ENCODE results near the gene CD72.

Gene CD72

DNA sequence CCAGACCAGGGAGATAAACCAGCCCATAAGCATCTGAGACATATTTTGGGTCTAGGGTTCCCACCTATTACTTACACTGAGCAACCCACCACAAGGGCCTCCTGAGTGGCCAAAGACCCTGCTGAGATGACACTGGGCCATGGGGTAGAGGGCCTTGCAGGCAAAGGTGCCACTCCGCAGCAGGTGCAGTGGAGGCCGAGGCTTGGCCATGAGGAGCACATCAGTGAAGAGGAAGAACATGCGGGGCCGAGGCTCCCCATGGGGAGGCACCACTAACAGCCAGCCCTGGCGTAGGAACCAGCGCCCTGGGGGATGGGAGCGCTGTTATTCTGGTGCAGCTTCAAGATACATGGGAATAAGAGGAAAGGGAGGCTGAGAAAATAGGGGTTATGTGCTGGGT, 44.2 kb upstream of the CD72 start:
- DNase-seq (ENCODE audit: extremely low read depth, low read depth): no peak
- TF ChIP-seq, protein P1, sequence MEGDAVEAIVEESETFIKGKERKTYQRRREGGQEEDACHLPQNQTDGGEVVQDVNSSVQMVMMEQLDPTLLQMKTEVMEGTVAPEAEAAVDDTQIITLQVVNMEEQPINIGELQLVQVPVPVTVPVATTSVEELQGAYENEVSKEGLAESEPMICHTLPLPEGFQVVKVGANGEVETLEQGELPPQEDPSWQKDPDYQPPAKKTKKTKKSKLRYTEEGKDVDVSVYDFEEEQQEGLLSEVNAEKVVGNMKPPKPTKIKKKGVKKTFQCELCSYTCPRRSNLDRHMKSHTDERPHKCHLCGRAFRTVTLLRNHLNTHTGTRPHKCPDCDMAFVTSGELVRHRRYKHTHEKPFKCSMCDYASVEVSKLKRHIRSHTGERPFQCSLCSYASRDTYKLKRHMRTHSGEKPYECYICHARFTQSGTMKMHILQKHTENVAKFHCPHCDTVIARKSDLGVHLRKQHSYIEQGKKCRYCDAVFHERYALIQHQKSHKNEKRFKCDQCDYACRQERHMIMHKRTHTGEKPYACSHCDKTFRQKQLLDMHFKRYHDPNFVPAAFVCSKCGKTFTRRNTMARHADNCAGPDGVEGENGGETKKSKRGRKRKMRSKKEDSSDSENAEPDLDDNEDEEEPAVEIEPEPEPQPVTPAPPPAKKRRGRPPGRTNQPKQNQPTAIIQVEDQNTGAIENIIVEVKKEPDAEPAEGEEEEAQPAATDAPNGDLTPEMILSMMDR (IDR thresholded peaks at IDR 0.05; ENCODE audit: low read depth, low read length, missing control alignments): no peak
- no peak overlapping the region for H3K4me3 ChIP-seq (replicated peaks; ENCODE audit: low read depth, low read length)

DNA sequence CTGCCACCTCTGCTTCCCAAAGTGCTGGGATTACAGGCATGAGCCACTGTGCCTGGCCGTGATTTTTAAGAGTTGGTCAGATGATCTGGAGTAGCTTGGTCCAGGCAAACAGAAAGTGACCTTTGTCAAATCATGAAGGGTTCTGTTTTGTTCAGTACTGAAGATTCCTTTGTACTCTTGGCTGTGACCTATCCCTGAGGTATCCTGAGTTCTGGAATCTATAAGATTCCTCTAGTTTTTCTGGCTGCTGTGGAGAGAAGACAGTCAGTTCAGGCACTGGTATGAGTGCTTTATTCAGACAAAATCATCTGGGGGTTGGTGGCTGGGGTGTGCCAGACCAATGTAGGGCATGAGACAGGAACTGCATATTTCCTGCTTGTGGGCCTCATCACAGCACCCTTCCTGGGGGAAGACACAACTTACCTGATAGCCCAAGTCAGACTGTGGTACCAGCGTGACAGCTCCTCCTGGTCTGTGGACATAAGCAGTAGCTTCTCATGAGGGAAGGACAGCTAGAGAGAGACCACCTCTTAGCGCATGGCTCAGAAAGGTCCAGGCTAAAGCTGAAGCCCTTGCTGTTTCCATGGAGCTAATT, 43.6 kb upstream of the CD72 start:
- DNase-seq (ENCODE audit: extremely low read depth, low read depth): no peak
- no peak overlapping the region for H3K4me3 ChIP-seq (replicated peaks; ENCODE audit: low read depth, low read length)
- TF ChIP-seq, protein P1 (IDR thresholded peaks at IDR 0.05; ENCODE audit: low read depth, low read length, missing control alignments): no peak

DNA sequence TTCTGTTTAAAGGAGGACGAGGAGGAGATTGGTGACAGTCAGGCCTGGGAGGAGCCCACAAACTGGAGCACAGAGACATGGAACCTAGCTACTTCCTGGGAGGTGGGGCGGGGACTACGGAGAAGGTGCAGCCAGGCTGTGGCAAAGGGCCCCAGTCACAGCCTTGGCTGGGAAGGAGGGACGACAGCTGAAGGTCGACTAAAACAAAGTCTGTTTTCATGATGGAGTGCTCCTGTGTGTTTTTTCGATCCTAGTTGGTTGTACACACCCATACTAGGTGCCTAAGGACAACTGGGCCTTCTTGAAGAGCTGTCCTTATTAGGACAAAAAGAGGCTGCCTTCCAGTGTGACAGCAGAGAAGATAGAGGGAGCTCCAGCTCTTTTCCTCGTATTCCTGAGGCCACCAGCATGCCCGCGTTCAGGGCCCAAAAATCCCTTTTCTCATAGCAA, 42.8 kb upstream of the CD72 start:
- DNase-seq (ENCODE audit: extremely low read depth, low read depth): no peak
- no peak overlapping the region for H3K4me3 ChIP-seq (replicated peaks; ENCODE audit: low read depth, low read length)
- TF ChIP-seq, protein P1 (IDR thresholded peaks at IDR 0.05; ENCODE audit: low read depth, low read length, missing control alignments): peak; percentile 56

DNA sequence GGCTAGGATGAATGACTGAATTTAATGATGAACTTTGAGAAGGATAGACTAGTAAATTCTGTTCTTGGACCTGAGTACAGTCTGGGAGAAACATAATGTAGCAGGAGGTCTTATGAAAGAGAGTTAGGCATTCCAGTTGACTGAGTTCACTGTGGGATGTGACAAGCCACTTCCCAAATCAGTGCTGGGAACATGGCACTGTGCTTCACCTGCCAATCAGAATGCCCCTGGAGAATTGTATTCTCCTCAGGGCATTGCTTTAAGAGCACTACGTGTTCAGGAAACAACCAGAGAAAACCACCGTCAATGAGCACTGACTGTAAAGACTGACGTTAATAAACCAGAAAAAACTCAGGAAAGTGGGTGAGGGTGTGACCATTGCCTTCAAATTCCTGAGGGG, 41.1 kb upstream of the CD72 start:
- no peak for DNase-seq (ENCODE audit: extremely low read depth, low read depth)
- H3K4me3 ChIP-seq (replicated peaks; ENCODE audit: low read depth, low read length): peak overlapping the region; percentile 52
- TF ChIP-seq, protein P1 (IDR thresholded peaks at IDR 0.05; ENCODE audit: low read depth, low read length, missing control alignments): no peak

DNA sequence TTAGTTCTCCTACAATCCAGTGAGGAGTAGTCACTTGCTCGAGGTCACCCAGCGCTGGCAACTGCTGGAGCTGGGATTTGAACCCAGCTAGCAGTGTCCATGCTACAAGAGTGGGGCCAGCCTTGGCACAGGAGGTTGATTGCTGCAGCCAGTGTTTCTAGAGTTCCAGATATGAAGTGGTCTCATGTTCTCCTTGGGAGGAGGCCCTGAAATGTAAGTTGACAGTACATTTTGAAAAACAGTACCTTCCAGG, 40.7 kb upstream of the CD72 start:
- TF ChIP-seq, protein P1 (IDR thresholded peaks at IDR 0.05; ENCODE audit: low read depth, low read length, missing control alignments): no peak
- no peak for DNase-seq (ENCODE audit: extremely low read depth, low read depth)
- peak overlapping the region; percentile 52 for H3K4me3 ChIP-seq (replicated peaks; ENCODE audit: low read depth, low read length)

DNA sequence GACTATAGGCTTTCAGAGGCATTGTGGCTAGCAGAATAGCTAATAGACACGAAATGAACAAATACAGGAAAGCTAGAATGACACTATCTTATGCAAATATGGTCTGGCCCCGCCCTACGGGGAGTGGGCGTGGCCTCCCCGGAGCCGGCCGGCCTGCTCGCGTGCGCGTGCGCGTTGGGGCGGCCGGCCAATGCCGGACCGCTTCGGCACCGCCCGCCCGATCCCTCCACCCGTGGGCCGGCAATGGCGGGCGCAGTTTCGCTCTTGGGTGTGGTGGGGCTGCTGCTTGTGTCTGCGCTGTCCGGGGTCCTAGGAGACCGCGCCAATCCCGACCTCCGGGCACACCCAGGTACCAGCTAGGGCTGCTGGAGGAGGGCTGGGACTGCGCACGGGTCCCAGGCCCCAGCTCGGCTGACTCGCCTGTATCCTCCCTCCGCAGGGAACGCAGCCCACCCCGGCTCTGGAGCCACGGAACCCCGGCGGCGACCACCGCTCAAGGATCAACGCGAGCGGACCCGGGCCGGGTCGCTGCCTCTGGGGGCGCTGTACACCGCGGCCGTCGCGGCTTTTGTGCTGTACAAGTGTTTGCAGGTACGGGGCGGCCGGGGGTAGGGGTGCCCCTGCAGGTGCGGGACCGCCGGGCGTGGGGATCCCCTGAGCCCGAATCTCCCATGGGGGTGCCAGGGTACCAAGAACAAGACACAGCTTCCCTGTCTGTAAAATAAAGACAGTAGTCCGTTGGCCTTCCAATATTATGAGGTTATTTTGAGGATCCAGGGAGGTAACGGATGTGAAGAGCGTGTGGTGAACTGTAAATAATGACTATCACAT, 40.1 kb upstream of the CD72 start, which contains the start of gene CCDC107:
Gene CCDC107, plus strand, starts transcription at position 156 of the 831 bp plus-strand sequence. Its CDS starts 88 bp downstream, at position 244.
- H3K4me3 ChIP-seq (replicated peaks; ENCODE audit: low read depth, low read length): peak within 1 kb of the TSS; percentile 52
- TF ChIP-seq, protein P1 (IDR thresholded peaks at IDR 0.05; ENCODE audit: low read depth, low read length, missing control alignments): peak; percentile 48
- DNase-seq (ENCODE audit: extremely low read depth, low read depth): no peak

Measured in HFF-Myc (cell line).